HG03521 (cell line): ENCODE data around the gene CRB2.

ENCODE experiments used
- ATAC-seq: cut with Tn5 transposase; IDR thresholded peaks from one replicate; pipeline ENCODE4 v1.9.1; 2021; ENCODE audit warnings: mild to moderate bottlenecking, moderate library complexity; ENCODE audit not compliant: unreplicated experiment

The CRB2 gene

DNA sequence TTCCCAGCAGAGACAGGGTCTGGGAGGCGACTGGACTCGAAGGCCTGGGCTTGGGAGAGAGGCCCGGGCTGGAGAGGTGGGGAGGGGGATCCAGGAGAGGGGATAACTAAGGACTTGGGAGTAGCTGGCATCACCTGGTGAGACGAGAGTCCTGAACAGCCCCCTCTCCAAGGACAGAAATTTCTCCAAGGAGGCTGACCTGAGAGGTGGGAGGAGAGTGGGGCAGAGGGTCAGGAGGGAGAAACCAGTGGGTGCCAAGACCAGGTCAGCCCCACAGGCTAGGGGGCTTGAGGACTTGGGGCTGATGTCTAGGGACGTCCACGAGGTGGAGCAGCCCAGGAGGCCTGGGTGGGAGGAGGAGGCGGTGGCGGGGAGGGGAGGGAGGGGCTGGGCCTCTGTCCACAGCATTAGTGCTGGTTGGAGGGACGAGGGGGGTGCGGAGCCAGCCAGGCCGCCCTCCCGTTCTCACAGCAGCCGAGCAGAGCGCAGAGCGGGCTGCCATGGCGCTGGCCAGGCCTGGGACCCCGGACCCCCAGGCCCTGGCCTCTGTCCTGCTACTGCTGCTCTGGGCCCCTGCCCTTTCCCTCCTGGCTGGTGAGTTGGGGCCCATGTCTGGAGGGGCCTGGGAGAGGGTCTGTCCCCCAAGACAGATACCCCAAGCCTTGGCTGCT is at the start of gene CRB2:
Gene CRB2, plus strand, starts transcription at position 437 of the 671 bp plus-strand sequence. Its CDS starts 64 bp downstream, at position 501.
- ATAC-seq, result no peak

DNA sequence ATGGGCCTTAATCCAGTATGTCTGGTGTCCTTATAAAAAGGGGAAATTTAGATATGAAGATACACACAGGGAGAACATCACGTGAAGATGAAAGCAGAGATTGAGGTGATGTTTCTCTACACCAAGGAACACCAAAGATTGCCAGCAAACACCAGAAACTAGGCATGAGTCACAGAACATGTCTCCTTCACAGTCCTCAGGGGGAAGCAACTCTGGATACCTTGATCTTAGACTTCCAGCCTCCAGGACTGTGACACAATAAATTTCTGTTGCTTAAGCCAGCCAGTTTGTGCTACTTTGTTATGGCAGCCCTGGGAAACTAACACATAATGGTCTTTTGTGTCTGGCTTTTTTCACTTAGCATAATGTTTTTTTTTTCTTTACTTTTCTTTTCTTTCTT is 46.4 kb upstream of the CRB2 start:
- ATAC-seq, result no peak

GRCh38 chr9:123310551-123311249 is 45.3 kb upstream of the CRB2 start:
- no peak for ATAC-seq

GRCh38 chr9:123311250-123311752 is 44.7 kb upstream of the CRB2 start:
- no peak for ATAC-seq

DNA sequence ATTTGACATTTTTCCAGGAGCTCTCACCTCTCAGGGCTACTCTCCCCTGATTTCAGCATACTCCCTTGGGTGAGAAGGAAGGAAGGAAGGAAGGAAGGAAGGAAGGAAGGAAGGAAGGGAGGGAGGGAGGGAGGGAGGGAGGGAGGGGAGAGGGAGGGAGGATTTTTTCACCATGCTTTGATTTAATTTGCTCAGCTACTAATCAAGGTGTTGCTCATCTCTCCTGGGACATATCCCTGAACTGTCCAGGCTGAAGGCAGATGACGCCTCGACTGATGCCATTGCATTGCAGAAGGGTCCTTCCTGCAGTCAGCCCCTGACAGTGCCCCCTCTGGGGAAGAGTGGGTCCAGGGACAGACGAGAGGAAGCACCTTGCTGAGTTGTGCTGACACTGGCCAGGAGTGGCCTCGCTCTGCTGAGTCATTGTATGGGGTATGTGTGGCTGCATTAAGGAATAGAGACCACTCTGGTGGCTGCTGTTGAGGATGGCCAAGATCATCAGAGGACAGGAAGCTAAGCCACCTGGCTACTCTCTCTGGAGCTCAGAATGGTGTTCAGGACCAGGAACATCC is 43.6 kb upstream of the CRB2 start:
- ATAC-seq, result no peak

- ATAC-seq, result no peak
These were observed 41.4 kb upstream of the CRB2 start for GRCh38 chr9:123314617-123315016.

GRCh38 chr9:123315635-123316034 is 40.4 kb upstream of the CRB2 start:
- ATAC-seq, result no peak

DNA sequence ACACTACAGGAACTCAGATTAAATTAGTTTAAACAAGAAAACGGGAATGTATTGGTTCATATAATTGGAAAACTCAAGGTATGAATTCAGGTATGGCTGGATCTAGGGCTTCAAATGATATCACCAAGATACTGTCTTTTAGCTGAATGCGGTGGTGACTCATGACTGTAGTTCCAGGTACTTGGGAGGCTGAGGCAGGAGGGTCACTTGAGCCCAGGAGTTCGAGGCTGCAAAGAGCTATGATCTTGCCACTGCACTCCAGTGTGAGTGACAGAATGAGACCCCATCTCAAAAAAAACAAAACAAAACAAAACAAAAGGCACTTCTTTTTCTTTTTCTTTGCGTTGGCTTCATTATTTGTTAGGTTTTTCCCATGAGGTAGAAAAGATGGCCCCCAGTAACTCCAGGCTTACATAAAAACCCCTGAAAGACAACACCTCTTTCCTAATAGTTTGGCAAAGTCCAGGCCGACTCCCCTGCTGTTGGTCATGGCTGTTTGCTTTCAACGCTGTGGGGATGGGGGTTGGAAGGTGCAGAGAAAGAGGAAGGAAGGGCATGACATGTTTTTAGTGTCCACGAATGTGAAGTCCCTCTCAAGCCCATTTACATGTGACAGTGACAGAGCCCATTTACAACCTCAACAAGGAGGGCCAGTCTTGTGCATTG is 39.8 kb upstream of the CRB2 start:
- ATAC-seq, result no peak

DNA sequence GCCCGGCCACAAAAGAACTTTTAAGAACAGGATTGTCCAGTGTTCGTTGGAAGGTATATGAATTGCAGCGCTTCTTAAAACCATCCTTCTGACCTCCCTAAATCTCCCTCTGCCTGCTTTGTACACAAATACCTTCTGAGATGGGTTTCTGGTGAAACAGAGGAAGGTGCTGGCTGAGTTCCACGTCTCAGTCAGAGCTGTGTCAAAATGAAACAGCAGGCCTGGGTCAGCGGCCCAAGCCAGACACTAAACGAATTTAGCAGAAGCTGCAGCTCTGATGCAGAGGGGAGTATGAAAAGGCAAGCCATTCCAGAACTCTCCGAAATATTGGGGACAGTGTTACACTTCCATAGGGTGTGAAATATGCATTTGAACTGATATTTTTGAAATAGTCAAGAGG is 37.8 kb upstream of the CRB2 start:
- ATAC-seq, result no peak

- no peak for ATAC-seq
These were observed 37.0 kb upstream of the CRB2 start for GRCh38 chr9:123318961-123319421.

- ATAC-seq, result no peak
These were observed 36.3 kb upstream of the CRB2 start for GRCh38 chr9:123319541-123320339.

DNA sequence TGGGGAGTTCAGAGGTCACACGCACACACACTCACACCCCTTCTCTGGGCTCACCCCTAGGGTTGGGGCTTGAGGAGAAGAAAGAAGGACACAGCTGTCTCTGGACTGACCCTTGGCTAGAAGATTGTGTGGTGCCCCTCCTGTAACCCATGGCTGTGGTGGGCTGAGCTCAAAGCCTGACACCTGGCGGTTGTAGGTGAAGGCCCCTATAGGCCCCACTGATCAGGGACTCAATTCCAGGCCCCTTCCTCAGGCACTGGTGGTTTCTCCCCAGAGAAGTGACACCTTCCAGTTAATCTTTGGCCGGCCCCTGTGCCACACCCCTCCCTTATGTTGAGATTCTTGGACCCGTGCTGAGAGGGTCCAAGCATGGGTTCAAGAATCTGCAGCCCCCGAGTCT is 35.2 kb upstream of the CRB2 start:
- ATAC-seq, result no peak

- ATAC-seq, result no peak
These were observed 34.3 kb upstream of the CRB2 start for GRCh38 chr9:123321616-123322272.

DNA sequence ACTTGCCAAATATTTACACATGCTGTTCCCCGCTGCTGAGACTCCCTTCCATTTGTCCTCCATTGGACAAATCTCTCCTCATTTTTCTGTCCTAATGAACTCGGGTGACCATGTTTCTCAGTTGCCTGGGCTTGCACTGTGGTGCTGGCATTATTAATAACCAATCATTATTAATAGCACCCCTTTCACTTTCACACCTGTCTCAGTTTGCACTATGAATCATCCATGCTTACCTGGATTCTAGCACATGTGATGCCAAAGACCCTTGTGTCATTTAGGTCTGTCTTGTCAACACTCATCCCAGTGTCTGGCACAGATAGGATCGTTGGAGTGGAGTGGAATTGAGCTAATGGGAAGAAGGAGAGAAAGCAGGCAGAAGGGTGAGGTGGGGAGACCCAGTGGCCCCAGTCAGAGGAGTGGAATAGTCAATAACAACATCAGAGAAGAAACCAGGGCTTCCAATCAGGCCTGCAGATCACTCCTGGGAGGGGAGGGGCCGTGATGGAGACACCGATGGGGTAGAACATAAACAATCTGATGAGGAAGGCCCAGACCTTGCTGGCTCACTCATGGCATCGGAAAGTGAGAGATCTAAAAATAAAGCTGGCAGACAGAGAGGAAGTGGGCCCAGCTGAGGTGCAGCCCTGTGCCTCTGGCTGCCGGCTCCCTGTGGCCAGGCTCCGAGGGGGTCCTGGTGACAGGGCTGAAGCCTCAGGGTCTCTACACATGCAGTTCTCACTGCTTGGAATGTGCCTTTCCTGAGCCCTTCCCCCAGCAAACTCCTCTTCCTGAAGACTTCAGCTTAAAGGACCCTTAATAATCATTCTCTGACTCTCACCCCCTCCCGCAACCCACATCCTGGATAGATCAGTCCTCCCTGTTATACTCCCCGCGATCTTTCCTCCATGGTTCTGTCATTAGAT is 33.5 kb upstream of the CRB2 start:
- ATAC-seq, result peak; percentile 37

DNA sequence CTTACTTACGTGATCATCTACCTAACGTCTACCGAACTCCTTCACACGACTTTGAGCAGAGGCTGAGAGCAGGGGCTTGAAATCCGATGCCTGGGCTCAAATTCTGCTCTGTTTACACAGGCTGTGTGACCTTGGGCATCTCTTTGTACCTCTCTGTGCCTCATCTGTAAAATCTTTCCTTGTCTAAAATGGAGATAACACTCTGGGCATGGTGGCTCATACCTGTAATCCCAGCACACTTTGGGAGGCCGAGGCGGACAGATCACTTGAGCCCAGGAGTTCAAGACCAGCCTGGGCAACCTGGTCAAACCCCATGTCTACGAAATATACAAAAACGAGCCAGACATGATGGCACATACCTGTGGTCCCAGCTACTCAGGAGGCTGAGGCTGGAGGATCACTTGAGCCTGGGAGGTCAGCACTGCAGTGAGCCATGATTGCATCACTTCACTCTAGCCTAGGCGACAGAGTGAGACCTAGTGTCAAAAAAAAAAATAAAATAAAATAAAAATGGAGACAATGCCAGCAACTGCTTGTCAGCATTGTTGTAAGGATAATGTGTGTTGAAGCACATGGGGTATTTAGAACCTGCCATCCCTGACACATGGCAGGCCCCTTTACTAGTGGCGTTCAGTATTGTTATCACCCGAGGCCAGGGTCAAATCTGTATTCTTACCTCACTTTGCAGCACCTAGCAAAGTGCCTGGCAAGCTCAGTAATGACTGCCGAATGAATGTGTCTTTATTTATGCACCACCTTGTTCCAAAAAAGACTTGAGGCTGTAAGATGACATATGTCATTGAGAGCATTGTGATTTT is 32.6 kb upstream of the CRB2 start:
- no peak for ATAC-seq

GRCh38 chr9:123324767-123325183 is 31.2 kb upstream of the CRB2 start:
- no peak for ATAC-seq

GRCh38 chr9:123326187-123326586 is 29.8 kb upstream of the CRB2 start:
- ATAC-seq, result no peak

DNA sequence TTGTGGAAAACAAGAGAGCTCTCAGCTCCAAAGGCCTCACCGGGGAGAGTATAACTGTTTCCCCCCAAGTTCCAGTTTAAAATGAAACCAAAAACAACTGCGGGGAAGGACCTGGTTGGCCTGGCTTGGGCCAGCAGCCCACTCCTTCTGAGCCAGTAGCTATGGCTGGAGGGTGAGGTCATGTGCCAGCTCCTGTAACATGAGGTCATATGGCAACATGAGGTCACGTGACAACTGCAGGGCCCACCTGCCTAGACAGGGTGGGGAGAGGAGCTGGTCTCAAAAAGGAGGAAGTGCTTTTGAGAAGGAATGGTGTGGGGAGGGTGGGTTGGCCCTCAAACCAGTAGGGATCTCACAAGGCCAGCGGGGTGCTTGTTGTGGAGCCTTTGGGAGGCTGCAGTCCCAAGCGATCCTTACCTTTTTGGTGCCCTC is 29.3 kb upstream of the CRB2 start:
- ATAC-seq, result peak; percentile 49
